ENCODE data around the gene GPR108. TPM values are rescaled to one million over a fixed set of nuclear protein-coding genes. Genes with fewer than 3 reads are reported as not detected.
A peak's percentile ranks its signal among the peaks of the same experiment; 100 is the strongest.
"Not testable (repeated sequence)": the region's sequence is repeated elsewhere in the genome, so short reads cannot be mapped to it uniquely, and the experiment has no call there.

GPR108 gene
- total RNA-seq, 1 donor: 43.9 TPM

DNA sequence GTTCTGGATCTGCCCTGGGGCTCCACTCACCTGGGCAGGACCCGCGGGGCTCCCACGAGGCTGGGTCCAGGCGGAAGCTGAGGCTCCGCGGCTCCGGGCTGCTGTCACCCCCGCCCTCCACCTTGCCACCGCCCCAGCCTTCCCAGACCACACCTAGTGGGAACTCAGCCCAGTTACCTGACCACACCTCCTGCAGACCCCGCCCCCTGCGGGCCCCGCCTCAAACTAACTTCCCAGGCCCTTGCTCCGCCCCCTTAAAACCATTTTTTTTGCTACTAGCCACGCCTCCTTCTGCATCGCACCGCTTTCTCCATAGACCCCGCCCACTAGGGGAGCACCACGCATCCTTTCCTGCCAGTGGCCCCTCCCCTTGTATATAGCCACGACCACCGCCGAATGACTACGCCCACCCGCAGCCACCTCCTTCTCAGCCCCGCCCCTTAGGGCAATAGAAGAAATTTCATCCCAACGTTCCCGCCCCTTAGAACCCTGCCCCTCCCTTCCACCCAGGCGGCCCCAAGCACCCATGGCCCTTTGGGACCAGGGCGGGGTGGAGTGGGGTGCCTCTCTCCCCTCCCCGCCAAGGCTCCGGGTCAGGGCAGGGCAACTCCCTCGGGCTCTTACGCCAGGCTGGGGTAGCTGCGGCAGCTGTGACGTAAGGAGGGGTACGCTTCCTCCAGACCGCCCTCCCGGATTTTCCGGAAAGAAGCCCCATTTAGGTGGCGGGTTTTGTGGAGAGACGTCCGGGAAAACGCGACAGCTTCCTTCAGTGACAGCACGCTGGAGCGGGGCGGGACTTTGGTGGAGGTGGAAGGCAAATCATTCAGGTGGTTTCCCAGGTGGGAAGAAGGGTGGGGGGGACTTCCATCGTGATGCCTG is 30.2 kb upstream of the GPR108 start, which contains the start of gene SH2D3A:
SH2D3A (minus strand) TSS at position 79 of the 879 bp plus-strand sequence. CDS start 3,687 bp downstream, outside the sequence.
- peak within 1 kb of the TSS; percentile 51 for H3K4me3 ChIP-seq (ENCODE audit: low read length)
- H3K27me3 ChIP-seq (ENCODE audit: insufficient read depth, low read length): no peaks in the 10 kb centered on the region
- no peaks in the 10 kb centered on the region for H3K9me3 ChIP-seq (ENCODE audit: low read depth, low read length)
- H3K4me1 ChIP-seq (ENCODE audit: insufficient read depth, low read length): peaks cover 53% of the 10 kb centered on the region

DNA sequence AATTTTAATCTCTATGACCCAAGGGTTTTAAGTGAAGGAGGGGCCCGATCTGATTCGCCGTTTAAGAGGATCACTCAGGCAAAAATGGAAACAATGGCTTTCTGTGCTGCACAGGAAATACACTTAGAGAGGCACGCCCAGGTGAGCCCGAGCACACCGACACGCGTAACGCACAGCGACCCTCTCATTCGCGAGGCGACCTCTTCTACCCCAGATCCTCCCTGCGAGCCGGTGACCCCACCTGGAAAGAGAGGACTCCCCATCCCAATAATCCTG is 29.6 kb upstream of the GPR108 start:
- Histone ChIP-seq H3K4me3 (ENCODE audit: low read length) (peak overlapping the region; percentile 51), H3K9me3 (ENCODE audit: low read depth, low read length) (no peaks in the 10 kb centered on the region), H3K27me3 (ENCODE audit: insufficient read depth, low read length) (no peaks in the 10 kb centered on the region), H3K4me1 (ENCODE audit: insufficient read depth, low read length) (peaks cover 48% of the 10 kb centered on the region)

DNA sequence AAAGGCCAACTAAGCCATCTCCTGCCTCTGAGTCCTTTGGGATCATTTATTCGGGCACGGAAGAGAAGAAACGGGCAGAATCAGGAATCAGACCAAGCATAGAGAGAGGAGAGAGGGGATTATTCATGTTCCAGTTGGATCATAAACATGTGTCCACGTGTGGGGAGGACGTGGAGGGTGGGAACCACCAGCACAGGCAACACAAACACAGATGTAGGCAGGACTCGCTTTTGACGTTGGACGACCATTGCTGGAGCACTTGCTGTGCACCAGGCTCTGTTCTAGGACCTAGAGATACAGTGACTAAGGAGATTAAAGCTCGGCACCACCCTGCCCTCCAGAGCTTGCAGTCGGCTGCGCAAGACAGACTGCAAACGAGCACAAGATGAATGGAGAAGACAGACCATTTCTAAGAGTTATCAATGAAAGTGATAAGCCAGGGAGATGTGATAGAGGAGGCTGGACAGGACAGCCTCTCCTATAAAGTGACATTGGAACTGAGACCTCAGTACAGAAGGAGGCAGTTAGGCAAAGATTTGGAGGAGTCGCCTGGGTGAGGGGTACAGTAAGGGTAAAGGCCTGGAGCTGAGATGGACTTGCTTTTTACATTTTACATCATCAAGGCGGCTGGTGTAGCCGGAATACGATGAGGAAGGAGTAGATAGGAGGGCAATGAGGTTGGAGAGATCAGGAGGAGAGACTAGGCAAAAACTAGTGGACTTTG is 29.1 kb upstream of the GPR108 start:
- Histone ChIP-seq H3K9me3 (ENCODE audit: low read depth, low read length) (no peaks in the 10 kb centered on the region), H3K4me3 (ENCODE audit: low read length) (peak overlapping the region; percentile 51), H3K4me1 (ENCODE audit: insufficient read depth, low read length) (peaks cover 44% of the 10 kb centered on the region), H3K27me3 (ENCODE audit: insufficient read depth, low read length) (no peaks in the 10 kb centered on the region)

DNA sequence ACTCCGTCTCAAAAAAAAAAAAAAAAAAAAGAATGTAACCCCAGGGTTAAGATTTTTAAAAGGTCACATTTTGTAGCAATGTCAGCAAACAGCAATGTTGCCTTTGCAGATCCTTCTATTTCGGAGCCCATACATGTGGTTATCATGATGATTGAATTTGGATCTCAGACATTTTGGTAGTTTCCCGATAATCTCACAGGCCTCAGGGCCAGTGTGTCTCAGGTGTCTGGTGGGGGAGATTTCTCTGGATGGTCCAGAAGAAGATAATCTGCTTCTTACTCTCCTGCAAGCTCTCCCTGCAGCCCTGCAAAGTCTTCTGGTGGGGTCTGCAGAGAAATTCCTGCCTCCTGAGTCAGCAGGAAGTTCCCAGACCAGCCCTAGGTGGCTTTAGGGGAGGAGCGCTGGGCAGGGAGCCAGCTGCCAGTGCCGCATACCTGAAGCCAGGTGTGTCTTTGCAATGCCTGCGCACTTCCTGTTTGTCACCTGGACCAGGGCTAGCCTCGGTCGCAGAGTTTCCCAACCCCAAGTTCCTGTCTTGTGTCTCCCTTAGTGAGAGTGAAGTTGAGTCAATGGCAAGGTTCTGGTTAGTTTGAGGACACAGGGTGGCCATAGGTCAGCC is 28.5 kb upstream of the GPR108 start:
- Histone ChIP-seq H3K4me1 (ENCODE audit: insufficient read depth, low read length) (peaks cover 44% of the 10 kb centered on the region), H3K9me3 (ENCODE audit: low read depth, low read length) (no peaks in the 10 kb centered on the region), H3K4me3 (ENCODE audit: low read length) (no peak overlapping the region)

DNA sequence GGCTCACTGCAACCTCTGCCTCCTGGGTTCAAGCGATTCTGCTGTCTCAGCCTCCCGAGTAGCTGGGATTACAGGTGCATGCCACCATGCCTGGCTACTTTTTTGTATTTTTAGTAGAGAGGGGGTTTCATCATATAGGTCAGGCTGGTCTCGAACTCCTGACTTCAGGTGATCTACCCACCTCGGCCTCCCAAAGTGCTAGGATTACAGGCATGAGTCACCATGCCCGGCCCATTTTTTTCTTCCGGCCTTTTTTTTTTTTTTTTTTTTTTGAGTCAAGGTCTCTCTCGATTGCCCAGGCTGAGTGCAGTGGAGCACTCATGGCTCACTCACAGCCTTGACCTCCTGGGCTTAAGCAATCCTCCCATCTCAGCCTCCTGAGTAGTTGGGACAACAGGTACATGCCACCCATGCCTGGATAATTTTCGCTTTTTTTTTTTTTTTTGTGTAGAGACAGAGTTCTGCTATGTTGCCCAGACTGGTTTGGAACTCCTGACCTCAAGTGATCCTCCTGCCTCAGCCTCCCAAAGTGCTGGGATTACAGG is 24.9 kb upstream of the GPR108 start:
- H3K9me3 ChIP-seq (ENCODE audit: low read depth, low read length); H3K27me3 ChIP-seq (ENCODE audit: insufficient read depth, low read length); H3K4me3 ChIP-seq (ENCODE audit: low read length): not testable (repeated sequence)
- H3K4me1 ChIP-seq (ENCODE audit: insufficient read depth, low read length): peaks cover 23% of the 10 kb centered on the region

More for the DNA sequence above, 28.5 kb upstream of the GPR108 start:
- H3K27me3 ChIP-seq (ENCODE audit: insufficient read depth, low read length): no peaks in the 10 kb centered on the region

DNA sequence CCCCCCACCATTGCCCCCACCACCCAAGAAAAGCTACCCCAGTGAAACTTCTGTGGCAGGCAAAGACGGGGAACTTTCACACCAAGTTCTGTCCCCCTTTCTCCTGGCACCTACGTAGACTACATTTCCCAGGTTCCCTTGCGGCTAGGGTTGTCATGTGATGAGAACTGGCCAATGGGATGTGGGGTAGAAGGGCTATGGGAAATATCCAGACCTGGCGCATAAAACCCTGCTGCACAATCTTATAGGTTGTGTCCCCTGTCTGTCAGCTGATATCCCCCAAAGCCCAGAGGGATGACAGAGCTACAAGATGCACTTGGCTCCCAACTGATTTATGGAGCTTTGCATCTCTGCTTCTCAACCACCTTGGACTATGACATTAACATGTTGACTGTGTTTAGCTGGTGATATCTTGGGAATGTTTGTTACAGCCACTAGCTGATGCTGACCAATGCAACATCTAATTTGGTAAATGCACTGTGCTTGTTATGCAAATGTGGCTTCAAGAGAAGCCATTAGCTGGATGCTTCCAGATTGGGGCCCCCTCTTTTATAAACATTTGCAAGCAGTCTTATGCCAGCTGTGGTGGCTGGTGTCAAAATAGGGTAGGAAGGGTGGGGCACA is 23.8 kb upstream of the GPR108 start:
- H3K27me3 ChIP-seq (ENCODE audit: insufficient read depth, low read length): no peaks in the 10 kb centered on the region
- H3K4me1 ChIP-seq (ENCODE audit: insufficient read depth, low read length): peaks cover 11% of the 10 kb centered on the region
- no peaks in the 10 kb centered on the region for H3K9me3 ChIP-seq (ENCODE audit: low read depth, low read length)
- H3K4me3 ChIP-seq (ENCODE audit: low read length): no peak overlapping the region

DNA sequence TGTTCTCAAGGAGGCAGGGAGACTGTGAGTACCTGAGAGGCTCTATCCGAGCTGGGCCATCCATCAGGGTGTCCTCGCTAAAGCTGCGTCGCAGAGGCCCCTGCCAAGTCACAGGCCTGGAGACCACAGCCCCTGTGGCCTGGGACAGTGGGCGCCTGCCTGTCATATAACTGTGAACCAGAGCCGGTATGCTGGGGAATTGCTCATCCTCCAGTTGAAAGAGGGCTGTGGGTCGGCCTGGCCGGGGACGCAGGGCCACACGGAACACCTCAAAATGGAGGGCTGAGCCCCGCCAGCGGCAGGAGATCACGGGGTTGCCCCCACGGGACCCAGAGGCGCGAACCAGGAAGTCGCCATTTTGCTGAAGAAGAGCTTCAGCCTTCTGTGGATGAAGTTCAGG is 23.2 kb upstream of the GPR108 start:
- H3K27me3 ChIP-seq (ENCODE audit: insufficient read depth, low read length): no peaks in the 10 kb centered on the region
- no peaks in the 10 kb centered on the region for H3K9me3 ChIP-seq (ENCODE audit: low read depth, low read length)
- H3K4me1 ChIP-seq (ENCODE audit: insufficient read depth, low read length): peaks cover 5% of the 10 kb centered on the region
- H3K4me3 ChIP-seq (ENCODE audit: low read length): no peak overlapping the region

DNA sequence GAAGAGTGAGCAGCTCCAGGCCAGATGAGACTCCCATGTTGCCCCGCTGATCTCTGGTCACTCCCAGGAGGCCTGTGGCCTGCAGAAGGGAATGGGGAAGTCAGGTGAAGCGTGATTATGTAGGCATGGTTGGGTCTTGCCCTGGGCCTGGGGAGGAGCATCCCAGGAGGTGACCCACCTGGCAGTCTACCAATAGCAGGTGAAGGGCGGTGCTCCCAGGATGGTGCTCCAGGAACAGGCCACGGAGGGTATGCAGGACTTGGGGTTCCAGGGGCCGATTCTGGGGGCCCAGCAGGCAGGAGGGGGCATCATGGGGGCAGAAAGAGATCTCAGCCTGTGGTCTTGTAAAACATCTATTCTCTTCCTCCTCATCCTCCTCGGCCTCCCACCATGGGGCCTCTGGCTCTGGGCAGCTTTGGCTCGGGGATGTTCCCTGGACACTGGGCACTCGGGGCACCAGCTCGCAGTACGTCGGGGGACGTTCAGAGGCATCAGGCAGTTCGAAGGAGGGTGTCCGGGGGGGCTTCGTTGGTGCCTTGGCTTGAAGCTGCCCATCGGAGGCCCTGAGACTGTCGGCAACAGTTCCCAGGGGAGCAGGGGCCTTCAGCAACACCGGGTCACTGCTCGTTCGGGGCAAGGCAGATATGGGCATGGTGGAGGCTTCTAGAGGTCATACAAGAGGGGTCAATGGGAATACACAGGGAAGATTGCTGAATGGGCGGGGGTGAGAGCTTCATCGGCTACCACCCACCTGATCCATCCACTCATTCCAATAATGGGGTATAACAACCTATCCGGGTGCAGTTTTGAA is 17.5 kb upstream of the GPR108 start:
- Histone ChIP-seq H3K4me3 (ENCODE audit: low read length) (no peak overlapping the region), H3K4me1 (ENCODE audit: insufficient read depth, low read length) (peaks cover 15% of the 10 kb centered on the region), H3K9me3 (ENCODE audit: low read depth, low read length) (no peaks in the 10 kb centered on the region), H3K27me3 (ENCODE audit: insufficient read depth, low read length) (no peaks in the 10 kb centered on the region)

DNA sequence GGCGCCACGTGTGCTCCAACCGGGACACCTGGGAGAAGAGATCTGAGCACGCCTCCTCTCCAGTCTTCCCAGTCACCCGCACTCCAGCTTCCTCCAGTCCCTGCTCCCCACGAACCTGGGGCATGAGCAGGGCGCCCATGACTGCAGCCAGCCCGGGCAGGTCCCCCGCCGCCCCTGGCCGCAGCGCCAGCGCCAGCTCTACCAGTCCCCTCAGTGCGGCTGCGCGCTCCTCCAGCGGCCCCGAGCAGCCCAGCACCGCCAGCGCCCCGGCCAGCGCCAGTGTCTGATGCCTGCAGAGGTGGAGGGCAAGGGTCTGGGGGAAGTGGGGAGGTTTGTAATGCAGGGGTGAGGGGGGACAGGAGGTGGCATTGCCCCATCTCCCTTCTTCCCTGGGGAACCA is 16.8 kb upstream of the GPR108 start:
- Histone ChIP-seq H3K4me1 (ENCODE audit: insufficient read depth, low read length) (peaks cover 15% of the 10 kb centered on the region), H3K4me3 (ENCODE audit: low read length) (no peak overlapping the region), H3K9me3 (ENCODE audit: low read depth, low read length) (no peaks in the 10 kb centered on the region), H3K27me3 (ENCODE audit: insufficient read depth, low read length) (no peaks in the 10 kb centered on the region)

DNA sequence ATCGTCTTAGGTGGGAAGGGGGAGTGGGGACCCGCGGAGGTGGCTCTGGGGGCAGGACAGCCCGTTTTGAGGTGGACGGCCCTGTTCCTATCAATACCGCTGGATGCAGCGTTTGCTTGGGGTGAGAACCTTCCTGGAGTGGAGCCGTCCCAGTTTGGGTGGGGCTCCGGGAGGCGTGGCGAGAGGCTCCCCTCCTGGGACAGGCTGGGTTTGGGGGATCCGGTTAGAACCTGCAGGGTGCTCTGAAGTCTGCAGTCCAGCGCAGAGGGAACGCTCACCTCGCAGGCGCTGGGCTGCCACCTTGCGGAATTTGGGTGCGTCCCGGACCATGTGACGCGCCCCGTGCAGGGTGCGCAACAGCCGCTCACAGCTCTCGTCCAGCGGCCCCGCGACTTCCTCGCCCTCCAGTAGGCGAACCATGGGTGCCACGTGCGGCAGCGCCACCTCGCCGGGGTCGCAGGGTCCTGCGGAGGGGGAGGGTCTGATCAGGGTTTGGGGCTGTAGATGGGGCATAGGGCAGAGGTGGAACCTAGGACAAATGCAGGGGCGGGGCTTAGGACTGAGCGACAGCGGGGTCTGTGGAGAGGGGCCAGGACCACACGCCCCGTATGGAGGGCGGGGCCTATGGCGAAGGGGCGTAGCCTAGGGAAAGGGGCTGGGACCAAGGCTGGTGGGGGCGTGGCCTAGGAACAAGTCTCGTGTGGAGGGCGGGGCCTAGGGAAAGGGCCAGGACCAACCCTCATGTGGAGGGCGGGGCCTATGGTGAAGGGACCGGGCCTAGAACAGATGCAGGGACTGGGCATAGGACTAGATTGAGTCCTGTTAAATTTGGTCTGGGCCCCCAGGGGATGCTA is 16.0 kb upstream of the GPR108 start:
- no peaks in the 10 kb centered on the region for H3K27me3 ChIP-seq (ENCODE audit: insufficient read depth, low read length)
- H3K4me1 ChIP-seq (ENCODE audit: insufficient read depth, low read length): peaks cover 15% of the 10 kb centered on the region
- H3K4me3 ChIP-seq (ENCODE audit: low read length): peak overlapping the region; percentile 28
- no peaks in the 10 kb centered on the region for H3K9me3 ChIP-seq (ENCODE audit: low read depth, low read length)

DNA sequence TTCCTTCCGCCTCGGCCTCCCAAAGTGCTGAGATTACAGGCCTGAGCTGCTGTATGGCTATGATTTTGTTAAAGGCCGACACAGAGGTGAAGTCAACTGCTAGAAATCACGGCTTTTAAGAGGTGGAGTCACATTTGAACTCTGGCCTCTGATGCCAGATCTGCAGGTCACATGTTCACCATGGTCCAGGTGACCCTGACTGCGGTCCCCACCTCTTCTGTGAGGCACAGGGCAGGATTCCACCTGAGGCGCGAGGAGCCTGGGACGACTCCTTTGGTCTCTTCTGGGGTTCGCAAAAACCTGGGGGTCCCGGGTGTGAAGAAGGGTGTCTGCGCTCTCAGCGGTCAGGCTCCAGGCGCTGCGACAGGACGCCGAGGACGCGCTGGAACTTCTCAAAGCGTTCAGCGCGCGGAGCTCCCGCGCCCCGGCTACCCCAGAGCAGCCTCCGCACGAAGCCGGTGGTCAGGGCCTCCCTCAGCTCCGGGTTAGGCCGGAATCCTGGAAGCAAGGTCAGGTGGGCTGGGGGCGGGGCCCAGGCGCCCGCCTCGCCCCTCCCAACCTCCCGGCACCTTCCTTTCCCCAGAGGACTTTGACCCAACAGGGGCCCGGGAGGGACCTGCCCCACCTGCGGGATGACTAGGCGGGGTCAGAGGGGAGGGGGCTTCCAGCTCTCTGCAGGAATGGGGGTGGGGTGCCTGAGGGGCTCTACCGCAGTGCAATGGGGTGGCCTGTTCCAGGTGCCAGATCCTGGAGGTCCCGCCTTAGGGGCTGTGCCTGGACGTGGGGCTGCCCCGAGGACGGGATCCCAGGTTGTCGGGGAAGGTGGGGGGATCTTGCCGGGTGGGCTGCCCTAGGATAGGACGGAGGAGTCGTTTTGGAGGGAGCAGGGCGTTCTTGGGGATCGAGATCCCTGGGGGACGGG is 15.1 kb upstream of the GPR108 start:
- Histone ChIP-seq H3K4me3 (ENCODE audit: low read length) (no peak overlapping the region), H3K4me1 (ENCODE audit: insufficient read depth, low read length) (peaks cover 15% of the 10 kb centered on the region), H3K9me3 (ENCODE audit: low read depth, low read length) (no peaks in the 10 kb centered on the region), H3K27me3 (ENCODE audit: insufficient read depth, low read length) (no peaks in the 10 kb centered on the region)

DNA sequence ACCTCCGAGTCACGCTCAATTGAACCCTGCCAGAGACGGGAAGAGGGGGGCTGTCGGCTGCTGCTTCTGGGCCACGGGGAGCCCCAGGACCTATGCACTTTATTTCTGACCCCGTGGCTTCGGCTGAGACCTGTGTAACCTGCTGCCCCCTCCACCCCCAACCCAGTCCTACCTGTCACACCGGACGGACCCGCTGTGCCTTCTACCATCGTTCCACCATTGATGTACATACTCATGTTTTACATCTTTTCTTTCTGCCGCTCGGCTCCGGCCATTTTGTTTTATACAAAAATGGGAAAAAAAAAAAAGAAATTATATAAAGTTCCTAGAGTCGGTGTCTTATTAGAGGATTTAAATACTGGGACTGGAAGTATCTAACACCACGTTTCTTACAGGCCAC is 13.8 kb upstream of the GPR108 start:
- no peak overlapping the region for H3K4me3 ChIP-seq (ENCODE audit: low read length)
- H3K4me1 ChIP-seq (ENCODE audit: insufficient read depth, low read length): peaks cover 15% of the 10 kb centered on the region
- H3K27me3 ChIP-seq (ENCODE audit: insufficient read depth, low read length): no peaks in the 10 kb centered on the region
- H3K9me3 ChIP-seq (ENCODE audit: low read depth, low read length): no peaks in the 10 kb centered on the region

DNA sequence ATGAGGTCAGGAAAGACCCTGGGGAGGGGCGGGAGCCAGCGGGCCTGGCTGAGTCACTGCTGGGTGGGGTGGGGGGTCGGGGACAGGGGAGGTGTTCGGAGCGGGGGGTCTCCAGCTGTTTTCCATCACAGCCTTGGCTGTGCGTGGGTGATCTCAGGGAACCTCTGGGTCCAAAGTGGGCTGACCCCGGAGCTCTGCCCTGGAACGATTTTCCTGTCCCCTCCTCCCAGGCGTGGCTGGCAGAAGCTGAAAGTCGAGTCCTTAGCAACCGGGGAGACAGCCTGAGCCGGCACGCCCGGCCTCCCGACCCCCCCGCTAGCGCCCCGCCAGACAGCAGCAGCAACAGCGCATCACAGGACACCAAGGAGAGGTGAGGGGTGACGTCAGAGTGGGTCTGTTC is 12.7 kb upstream of the GPR108 start:
- Histone ChIP-seq H3K9me3 (ENCODE audit: low read depth, low read length) (no peaks in the 10 kb centered on the region), H3K4me3 (ENCODE audit: low read length) (no peak overlapping the region), H3K27me3 (ENCODE audit: insufficient read depth, low read length) (no peaks in the 10 kb centered on the region), H3K4me1 (ENCODE audit: insufficient read depth, low read length) (peaks cover 15% of the 10 kb centered on the region)

Data from mononuclear cell (primary cell).